Measurements from ENCODE around the gene SRL.
"Not testable (repeated sequence)": the region's sequence is repeated elsewhere in the genome, so short reads cannot be mapped to it uniquely, and the experiment has no call there.

GRCh38 chr16:4156503-4156902 lies 85.4 kb downstream of the SRL start:
- not testable (repeated sequence) for TF ChIP-seq CTCF (IDR thresholded peaks at IDR 0.05; ENCODE audit: poor library complexity, severe bottlenecking); SMC3 (conservative IDR thresholded peaks at IDR 0.05; ENCODE audit: poor library complexity); REST (IDR thresholded peaks at IDR 0.05; ENCODE audit: borderline replicate concordance); EP300 (conservative IDR thresholded peaks at IDR 0.05; ENCODE audit: poor library complexity, severe bottlenecking); POLR2AphosphoS5 (IDR thresholded peaks at IDR 0.05)
